GM23338 (cell line): Measurements from ENCODE around the gene SLC25A11. TPM values are rescaled to one million over a fixed set of nuclear protein-coding genes. Genes with fewer than 3 reads are reported as not detected.

ENCODE experiments used
- ATAC-seq: fragments of 200-7000 bp; cut with Tn5 transposase; 3 replicates; pipeline ENCODE4 v1.9.1; 2020
- DNase-seq: peaks from one replicate; pipeline ENCODE4 v3.0.0-alpha.2; 2015; ENCODE audit warnings: low spot score
- H2AFZ ChIP-seq: fragments of 200-600 bp; sonication (generic); 2 replicates; pipeline ENCODE4 v1.8.0; 2016; ENCODE audit warnings: antibody characterized with exemption, mild to moderate bottlenecking, moderate library complexity
- H3F3A ChIP-seq: fragments of 200-600 bp; sonication (generic); replicated peaks from 2 replicates; pipeline ENCODE4 v1.8.0; 2017; ENCODE audit warnings: antibody characterized with exemption, mixed run types, low read depth
- H3K27ac ChIP-seq: fragments of 200-600 bp; sonication (generic); 2 replicates; pipeline ENCODE4 v1.6.1; 2016; ENCODE audit warnings: low read depth
- H3K27me3 ChIP-seq: fragments of 200-600 bp; sonication (generic); 2 replicates; pipeline ENCODE4 v1.8.0; 2016; ENCODE audit warnings: mild to moderate bottlenecking, mixed run types, moderate library complexity; ENCODE audit not compliant: insufficient read depth
- H3K36me3 ChIP-seq: fragments of 200-600 bp; sonication (generic); 2 replicates; pipeline ENCODE4 v1.8.0; 2016; ENCODE audit warnings: mild to moderate bottlenecking; ENCODE audit not compliant: insufficient read depth
- H3K4me1 ChIP-seq: fragments of 200-600 bp; sonication (generic); 2 replicates; pipeline ENCODE4 v1.8.0; 2016; ENCODE audit warnings: mild to moderate bottlenecking, moderate library complexity; ENCODE audit not compliant: insufficient read depth
- H3K4me2 ChIP-seq: fragments of 200-600 bp; sonication (generic); 2 replicates; pipeline ENCODE4 v1.7.1; 2017; ENCODE audit warnings: mixed run types
- H3K4me3 ChIP-seq: fragments of 200-600 bp; sonication (generic); 2 replicates; pipeline ENCODE4 v1.6.1; 2016; ENCODE audit warnings: mixed run types
- H3K79me2 ChIP-seq: fragments of 200-600 bp; sonication (generic); replicated peaks from 2 replicates; pipeline ENCODE4 v1.8.0; 2017; ENCODE audit warnings: mild to moderate bottlenecking; ENCODE audit not compliant: insufficient read depth
- H3K9me2 ChIP-seq: fragments of 200-600 bp; sonication (generic); 2 replicates; pipeline ENCODE4 v1.8.0; 2017; ENCODE audit not compliant: insufficient read depth
- H4K20me1 ChIP-seq: fragments of 200-600 bp; sonication (generic); replicated peaks from 2 replicates; pipeline ENCODE4 v1.8.0; 2017; ENCODE audit warnings: mild to moderate bottlenecking; ENCODE audit not compliant: insufficient read depth
- H3K27ac Mint-ChIP-seq: 2 replicates; pipeline ENCODE4 v1.8.0; 2020; ENCODE audit warnings: inconsistent platforms, mild to moderate bottlenecking, moderate library complexity, mixed read lengths
- H3K27me3 Mint-ChIP-seq: 3 replicates; pipeline ENCODE4 v1.8.0; 2022; ENCODE audit warnings: low read depth, mild to moderate bottlenecking, moderate library complexity, mixed read lengths, inconsistent platforms; ENCODE audit not compliant: insufficient read depth, poor library complexity
- H3K36me3 Mint-ChIP-seq: 3 replicates; pipeline ENCODE4 v1.8.0; 2021; ENCODE audit warnings: low read depth, mild to moderate bottlenecking, inconsistent platforms, moderate library complexity, mixed read lengths
- H3K4me1 Mint-ChIP-seq: 3 replicates; pipeline ENCODE4 v1.8.0; 2020; ENCODE audit warnings: mild to moderate bottlenecking, inconsistent platforms, mixed read lengths
- H3K4me3 Mint-ChIP-seq: 3 replicates; pipeline ENCODE4 v1.8.0; 2021; ENCODE audit warnings: moderate library complexity, mild to moderate bottlenecking, inconsistent platforms, mixed read lengths
- H3K9me3 Mint-ChIP-seq: 3 replicates; pipeline ENCODE4 v1.8.0; 2020; ENCODE audit warnings: moderate library complexity, mild to moderate bottlenecking, inconsistent platforms, mixed read lengths
- STAT1 ChIP-seq: IDR thresholded peaks from one replicate; pipeline ENCODE4 v1.6.1; 2016; ENCODE audit warnings: antibody characterized with exemption; ENCODE audit not compliant: unreplicated experiment
- polyA plus RNA-seq: library from polyadenylated mRNA; unstranded; fragments of >200 nt; fragmentation: Nextera tagmentation; extraction: Ambion mirVana; gene quantifications from 2 replicates; pipeline ENCODE4 v1.2.1, GENCODE V29; 2016
- total RNA-seq: library from RNA; depleted of rRNA; stranded (reverse); fragments of >200 nt; shearing (Covaris generic); gene quantifications from 2 replicates; pipeline ENCODE4 v1.2.3, GENCODE V29; 2014
- TF ChIP-seq, protein P1 (sequence below): fragments of 250-450 bp; sonication (Bioruptor Pico); IDR thresholded peaks from 2 replicates; pipeline ENCODE4 v1.5.0; 2020; ENCODE audit warnings: mild to moderate bottlenecking, moderate library complexity
- TF ChIP-seq, protein P2 (sequence below), 2 experiments: fragments of 200-600 bp in 1 of 2; sonication (generic) in 1 of 2; conservative IDR thresholded peaks; 2 replicates each; pipeline versions ENCODE4 v1.5.1 to v1.6.1; 2016 to 2017; ENCODE audit warnings: antibody characterized with exemption in 2 of 2, low read depth in 2 of 2, mild to moderate bottlenecking in 2 of 2, moderate library complexity in 1 of 2

Gene SLC25A11
- total and polyA plus RNA-seq, 2 experiments from 2014 or later = 37.8 to 73.6 TPM

DNA sequence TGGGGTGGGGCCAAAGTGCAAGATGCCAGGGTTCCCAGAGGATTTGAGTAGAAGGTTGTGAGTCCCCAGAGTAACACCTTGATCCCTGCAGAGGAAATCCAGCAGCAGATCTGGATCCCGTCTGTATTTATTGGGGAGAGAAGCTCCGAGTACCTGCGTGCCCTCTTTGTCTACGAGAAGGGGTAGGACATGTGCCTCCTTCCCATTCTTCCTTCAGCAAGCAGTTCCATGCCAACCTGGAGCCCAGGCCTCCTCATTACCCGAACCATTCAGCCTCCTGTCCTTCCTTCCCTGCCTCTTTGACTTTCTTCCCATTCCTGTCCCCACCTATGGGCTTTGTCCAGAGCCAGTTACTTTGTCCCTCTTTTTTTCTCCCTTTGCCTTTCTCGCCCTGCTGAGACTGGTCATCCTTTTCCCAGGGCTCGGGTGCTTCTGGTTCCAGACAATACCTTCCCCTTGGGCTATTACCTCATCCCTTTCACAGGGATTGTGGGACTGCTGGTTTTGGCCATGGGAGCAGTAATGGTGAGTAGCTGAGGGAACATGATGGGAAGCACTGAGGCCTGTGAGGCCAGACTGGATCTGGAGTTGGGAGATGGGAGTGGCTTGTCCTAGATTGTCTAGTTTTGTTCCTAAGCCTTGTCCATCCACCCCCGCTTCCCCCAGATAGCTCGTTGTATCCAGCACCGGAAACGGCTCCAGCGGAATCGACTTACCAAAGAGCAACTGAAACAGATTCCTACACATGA lies 3.1 kb upstream of the SLC25A11 start:
- Histone ChIP-seq H3K4me3 (no peak overlapping the region), H4K20me1 (peaks cover 34% of the 10 kb centered on the region), H3K4me2 (no peak overlapping the region), H3K36me3 (peaks cover 21% of the 10 kb centered on the region), H3K27me3 (no peaks in the 10 kb centered on the region), H2AFZ (no peak overlapping the region), H3K27ac (peak overlapping the region; percentile 100), H3F3A (peaks cover 66% of the 10 kb centered on the region), H3K9me2 (no peaks in the 10 kb centered on the region), H3K4me1 (peaks cover 41% of the 10 kb centered on the region), H3K79me2 (peaks cover 65% of the 10 kb centered on the region)
- Mint-ChIP-seq H3K27ac (no peak overlapping the region), H3K36me3 (peaks cover 86% of the 10 kb centered on the region), H3K27me3 (peaks cover 32% of the 10 kb centered on the region), H3K9me3 (no peaks in the 10 kb centered on the region; the same call in 2 of the 3 replicates), H3K4me1 (peaks cover 49% of the 10 kb centered on the region), H3K4me3 (peak overlapping the region; percentile 19; the same call in 1 of the 3 replicates)
- no peak for TF ChIP-seq STAT1
- TF ChIP-seq, protein P1, sequence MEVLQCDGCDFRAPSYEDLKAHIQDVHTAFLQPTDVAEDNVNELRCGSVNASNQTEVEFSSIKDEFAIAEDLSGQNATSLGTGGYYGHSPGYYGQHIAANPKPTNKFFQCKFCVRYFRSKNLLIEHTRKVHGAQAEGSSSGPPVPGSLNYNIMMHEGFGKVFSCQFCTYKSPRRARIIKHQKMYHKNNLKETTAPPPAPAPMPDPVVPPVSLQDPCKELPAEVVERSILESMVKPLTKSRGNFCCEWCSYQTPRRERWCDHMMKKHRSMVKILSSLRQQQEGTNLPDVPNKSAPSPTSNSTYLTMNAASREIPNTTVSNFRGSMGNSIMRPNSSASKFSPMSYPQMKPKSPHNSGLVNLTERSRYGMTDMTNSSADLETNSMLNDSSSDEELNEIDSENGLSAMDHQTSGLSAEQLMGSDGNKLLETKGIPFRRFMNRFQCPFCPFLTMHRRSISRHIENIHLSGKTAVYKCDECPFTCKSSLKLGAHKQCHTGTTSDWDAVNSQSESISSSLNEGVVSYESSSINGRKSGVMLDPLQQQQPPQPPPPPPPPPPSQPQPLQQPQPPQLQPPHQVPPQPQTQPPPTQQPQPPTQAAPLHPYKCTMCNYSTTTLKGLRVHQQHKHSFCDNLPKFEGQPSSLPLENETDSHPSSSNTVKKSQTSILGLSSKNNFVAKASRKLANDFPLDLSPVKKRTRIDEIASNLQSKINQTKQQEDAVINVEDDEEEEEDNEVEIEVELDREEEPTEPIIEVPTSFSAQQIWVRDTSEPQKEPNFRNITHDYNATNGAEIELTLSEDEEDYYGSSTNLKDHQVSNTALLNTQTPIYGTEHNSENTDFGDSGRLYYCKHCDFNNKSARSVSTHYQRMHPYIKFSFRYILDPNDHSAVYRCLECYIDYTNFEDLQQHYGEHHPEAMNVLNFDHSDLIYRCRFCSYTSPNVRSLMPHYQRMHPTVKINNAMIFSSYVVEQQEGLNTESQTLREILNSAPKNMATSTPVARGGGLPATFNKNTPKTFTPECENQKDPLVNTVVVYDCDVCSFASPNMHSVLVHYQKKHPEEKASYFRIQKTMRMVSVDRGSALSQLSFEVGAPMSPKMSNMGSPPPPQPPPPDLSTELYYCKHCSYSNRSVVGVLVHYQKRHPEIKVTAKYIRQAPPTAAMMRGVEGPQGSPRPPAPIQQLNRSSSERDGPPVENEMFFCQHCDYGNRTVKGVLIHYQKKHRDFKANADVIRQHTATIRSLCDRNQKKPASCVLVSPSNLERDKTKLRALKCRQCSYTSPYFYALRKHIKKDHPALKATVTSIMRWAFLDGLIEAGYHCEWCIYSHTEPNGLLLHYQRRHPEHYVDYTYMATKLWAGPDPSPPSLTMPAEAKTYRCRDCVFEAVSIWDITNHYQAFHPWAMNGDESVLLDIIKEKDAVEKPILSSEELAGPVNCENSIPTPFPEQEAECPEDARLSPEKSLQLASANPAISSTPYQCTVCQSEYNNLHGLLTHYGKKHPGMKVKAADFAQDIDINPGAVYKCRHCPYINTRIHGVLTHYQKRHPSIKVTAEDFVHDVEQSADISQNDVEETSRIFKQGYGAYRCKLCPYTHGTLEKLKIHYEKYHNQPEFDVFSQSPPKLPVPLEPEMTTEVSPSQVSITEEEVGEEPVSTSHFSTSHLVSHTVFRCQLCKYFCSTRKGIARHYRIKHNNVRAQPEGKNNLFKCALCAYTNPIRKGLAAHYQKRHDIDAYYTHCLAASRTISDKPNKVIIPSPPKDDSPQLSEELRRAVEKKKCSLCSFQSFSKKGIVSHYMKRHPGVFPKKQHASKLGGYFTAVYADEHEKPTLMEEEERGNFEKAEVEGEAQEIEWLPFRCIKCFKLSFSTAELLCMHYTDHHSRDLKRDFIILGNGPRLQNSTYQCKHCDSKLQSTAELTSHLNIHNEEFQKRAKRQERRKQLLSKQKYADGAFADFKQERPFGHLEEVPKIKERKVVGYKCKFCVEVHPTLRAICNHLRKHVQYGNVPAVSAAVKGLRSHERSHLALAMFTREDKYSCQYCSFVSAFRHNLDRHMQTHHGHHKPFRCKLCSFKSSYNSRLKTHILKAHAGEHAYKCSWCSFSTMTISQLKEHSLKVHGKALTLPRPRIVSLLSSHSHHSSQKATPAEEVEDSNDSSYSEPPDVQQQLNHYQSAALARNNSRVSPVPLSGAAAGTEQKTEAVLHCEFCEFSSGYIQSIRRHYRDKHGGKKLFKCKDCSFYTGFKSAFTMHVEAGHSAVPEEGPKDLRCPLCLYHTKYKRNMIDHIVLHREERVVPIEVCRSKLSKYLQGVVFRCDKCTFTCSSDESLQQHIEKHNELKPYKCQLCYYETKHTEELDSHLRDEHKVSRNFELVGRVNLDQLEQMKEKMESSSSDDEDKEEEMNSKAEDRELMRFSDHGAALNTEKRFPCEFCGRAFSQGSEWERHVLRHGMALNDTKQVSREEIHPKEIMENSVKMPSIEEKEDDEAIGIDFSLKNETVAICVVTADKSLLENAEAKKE (CRISPR knock-in tag) = no peak
- TF ChIP-seq, protein P2, sequence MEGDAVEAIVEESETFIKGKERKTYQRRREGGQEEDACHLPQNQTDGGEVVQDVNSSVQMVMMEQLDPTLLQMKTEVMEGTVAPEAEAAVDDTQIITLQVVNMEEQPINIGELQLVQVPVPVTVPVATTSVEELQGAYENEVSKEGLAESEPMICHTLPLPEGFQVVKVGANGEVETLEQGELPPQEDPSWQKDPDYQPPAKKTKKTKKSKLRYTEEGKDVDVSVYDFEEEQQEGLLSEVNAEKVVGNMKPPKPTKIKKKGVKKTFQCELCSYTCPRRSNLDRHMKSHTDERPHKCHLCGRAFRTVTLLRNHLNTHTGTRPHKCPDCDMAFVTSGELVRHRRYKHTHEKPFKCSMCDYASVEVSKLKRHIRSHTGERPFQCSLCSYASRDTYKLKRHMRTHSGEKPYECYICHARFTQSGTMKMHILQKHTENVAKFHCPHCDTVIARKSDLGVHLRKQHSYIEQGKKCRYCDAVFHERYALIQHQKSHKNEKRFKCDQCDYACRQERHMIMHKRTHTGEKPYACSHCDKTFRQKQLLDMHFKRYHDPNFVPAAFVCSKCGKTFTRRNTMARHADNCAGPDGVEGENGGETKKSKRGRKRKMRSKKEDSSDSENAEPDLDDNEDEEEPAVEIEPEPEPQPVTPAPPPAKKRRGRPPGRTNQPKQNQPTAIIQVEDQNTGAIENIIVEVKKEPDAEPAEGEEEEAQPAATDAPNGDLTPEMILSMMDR (conservative IDR thresholded peaks at IDR 0.05; ENCODE audit: low read depth in 2 of 2) = no peak
- ATAC-seq (no peak), DNase-seq (no peak)
